GM23338 (cell line): Measurements from ENCODE around the gene ARPC5.

Experiments
- CTCF ChIP-seq, 2 experiments: fragments of 200-600 bp in 1 of 2; sonication (generic) in 1 of 2; conservative IDR thresholded peaks; 2 replicates each; pipeline versions ENCODE4 v1.5.1 to v1.6.1; 2016 to 2017; ENCODE audit warnings: antibody characterized with exemption in 2 of 2, low read depth in 2 of 2, mild to moderate bottlenecking in 2 of 2, moderate library complexity in 1 of 2
- EZH2 ChIP-seq: fragments of 200-600 bp; sonication (generic); IDR thresholded peaks from one replicate; pipeline ENCODE4 v1.8.0; 2017; ENCODE audit warnings: antibody characterized with exemption, mild to moderate bottlenecking, low read depth; ENCODE audit not compliant: unreplicated experiment
- POLR2AphosphoS5 ChIP-seq: IDR thresholded peaks from 2 replicates; pipeline ENCODE4 v1.6.1; 2016; ENCODE audit warnings: antibody characterized with exemption, low read depth
- REST ChIP-seq: IDR thresholded peaks from one replicate; pipeline ENCODE4 v1.6.1; 2018; ENCODE audit warnings: antibody characterized with exemption; ENCODE audit not compliant: unreplicated experiment

GRCh38 chr1:183609759-183610452, 25.7 kb downstream of the ARPC5 start:
- TF ChIP-seq EZH2 (no peak), CTCF (conservative IDR thresholded peaks at IDR 0.05; ENCODE audit: low read depth in 2 of 2) (no peak), REST (no peak), POLR2AphosphoS5 (no peak)
